DOHH2 (cell line): ENCODE data around the gene PAGR1.

Source experiments
- EZH2phosphoT487 ChIP-seq: fragments of 200-600 bp; sonication (generic); IDR thresholded peaks from 2 replicates; pipeline ENCODE4 v1.6.1; 2017; ENCODE audit warnings: borderline replicate concordance, mild to moderate bottlenecking, antibody characterized with exemption, low read length, moderate library complexity, mixed read lengths
- TF ChIP-seq, protein P1 (sequence below): fragments of 200-600 bp; sonication (generic); IDR thresholded peaks from one replicate; pipeline ENCODE4 v1.5.1; 2014; ENCODE audit warnings: antibody characterized with exemption, mild to moderate bottlenecking, low read depth, low read length; ENCODE audit not compliant: poor library complexity, severe bottlenecking

GRCh38 chr16:29857133-29857760 is 41.3 kb downstream of the PAGR1 start:
- TF ChIP-seq, protein P1, sequence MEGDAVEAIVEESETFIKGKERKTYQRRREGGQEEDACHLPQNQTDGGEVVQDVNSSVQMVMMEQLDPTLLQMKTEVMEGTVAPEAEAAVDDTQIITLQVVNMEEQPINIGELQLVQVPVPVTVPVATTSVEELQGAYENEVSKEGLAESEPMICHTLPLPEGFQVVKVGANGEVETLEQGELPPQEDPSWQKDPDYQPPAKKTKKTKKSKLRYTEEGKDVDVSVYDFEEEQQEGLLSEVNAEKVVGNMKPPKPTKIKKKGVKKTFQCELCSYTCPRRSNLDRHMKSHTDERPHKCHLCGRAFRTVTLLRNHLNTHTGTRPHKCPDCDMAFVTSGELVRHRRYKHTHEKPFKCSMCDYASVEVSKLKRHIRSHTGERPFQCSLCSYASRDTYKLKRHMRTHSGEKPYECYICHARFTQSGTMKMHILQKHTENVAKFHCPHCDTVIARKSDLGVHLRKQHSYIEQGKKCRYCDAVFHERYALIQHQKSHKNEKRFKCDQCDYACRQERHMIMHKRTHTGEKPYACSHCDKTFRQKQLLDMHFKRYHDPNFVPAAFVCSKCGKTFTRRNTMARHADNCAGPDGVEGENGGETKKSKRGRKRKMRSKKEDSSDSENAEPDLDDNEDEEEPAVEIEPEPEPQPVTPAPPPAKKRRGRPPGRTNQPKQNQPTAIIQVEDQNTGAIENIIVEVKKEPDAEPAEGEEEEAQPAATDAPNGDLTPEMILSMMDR: no peak
- TF ChIP-seq EZH2phosphoT487: no peak
